GM19328 (cell line): ENCODE data around the gene MARK2.

Experiments used
- ATAC-seq: cut with Tn5 transposase; IDR thresholded peaks from one replicate; pipeline ENCODE4 v1.9.1; 2021; ENCODE audit warnings: mild to moderate bottlenecking, moderate library complexity; ENCODE audit not compliant: unreplicated experiment

MARK2 gene

GRCh38 chr11:63829823-63830489, 9.0 kb upstream of the MARK2 start:
- ATAC-seq: no peak

GRCh38 chr11:63831326-63831725, 7.6 kb upstream of the MARK2 start:
- no peak for ATAC-seq

GRCh38 chr11:63832336-63832735, 6.6 kb upstream of the MARK2 start:
- ATAC-seq: no peak

- ATAC-seq: no peak
These were observed 5.9 kb upstream of the MARK2 start for GRCh38 chr11:63833048-63833447.

GRCh38 chr11:63834535-63835157, 4.3 kb upstream of the MARK2 start:
- no peak for ATAC-seq

- ATAC-seq: no peak
These were observed 3.8 kb upstream of the MARK2 start for GRCh38 chr11:63835158-63835545.

GRCh38 chr11:63837027-63837688, 1.8 kb upstream of the MARK2 start:
- ATAC-seq: no peak

- ATAC-seq: no peak
These were observed 1.2 kb upstream of the MARK2 start for GRCh38 chr11:63837739-63838138.

- ATAC-seq: no peak
These were observed 696 bp upstream of the MARK2 start for GRCh38 chr11:63838150-63838677.

GRCh38 chr11:63839508-63840355, 822 bp downstream of the MARK2 start:
- no peak for ATAC-seq

GRCh38 chr11:63840356-63841060, 1.6 kb downstream of the MARK2 start:
- no peak for ATAC-seq

- ATAC-seq: no peak
These were observed 2.6 kb downstream of the MARK2 start for GRCh38 chr11:63841554-63841953.

- no peak for ATAC-seq
These were observed 4.1 kb downstream of the MARK2 start for GRCh38 chr11:63843041-63843440.

GRCh38 chr11:63844836-63845235, 5.9 kb downstream of the MARK2 start:
- ATAC-seq: no peak

GRCh38 chr11:63845303-63845702, 6.4 kb downstream of the MARK2 start:
- no peak for ATAC-seq

- no peak for ATAC-seq
These were observed 7.0 kb downstream of the MARK2 start for GRCh38 chr11:63845911-63846310.

GRCh38 chr11:63846897-63847296, 8.0 kb downstream of the MARK2 start:
- ATAC-seq: no peak

- ATAC-seq: no peak
These were observed 8.5 kb downstream of the MARK2 start for GRCh38 chr11:63847363-63847762.

- no peak for ATAC-seq
These were observed 10.8 kb downstream of the MARK2 start for GRCh38 chr11:63849691-63850090.

GRCh38 chr11:63850920-63851319, 12.0 kb downstream of the MARK2 start:
- ATAC-seq: no peak

- no peak for ATAC-seq
These were observed 12.5 kb downstream of the MARK2 start for GRCh38 chr11:63851364-63851763.
